ENCODE results near the gene STXBP3.

The STXBP3 gene

GRCh38 chr1:108801101-108801500, 54.6 kb downstream of the STXBP3 start:
- no peak for DNase-seq (ENCODE audit: low spot score)

DNA sequence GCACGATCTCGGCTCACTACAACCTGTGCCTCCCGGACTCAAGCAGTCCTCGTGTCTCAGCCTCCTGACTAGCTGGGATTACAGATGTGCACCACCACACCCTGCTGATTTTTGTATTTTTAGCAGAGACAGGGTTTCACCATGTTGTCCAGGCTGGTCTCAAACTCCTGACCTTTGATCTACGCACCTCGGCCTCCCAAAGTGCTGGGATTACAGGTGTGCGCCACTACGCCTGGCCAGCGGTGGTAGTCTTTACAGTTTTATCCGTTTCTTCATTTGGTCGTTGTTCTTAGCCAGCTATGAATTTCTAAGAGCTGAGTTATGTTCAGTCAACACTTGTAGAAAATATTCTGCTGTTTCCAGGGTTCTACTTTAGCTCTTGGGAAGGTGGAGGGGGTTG, 57.1 kb downstream of the STXBP3 start:
- DNase-seq (ENCODE audit: low spot score): no peak

DNA sequence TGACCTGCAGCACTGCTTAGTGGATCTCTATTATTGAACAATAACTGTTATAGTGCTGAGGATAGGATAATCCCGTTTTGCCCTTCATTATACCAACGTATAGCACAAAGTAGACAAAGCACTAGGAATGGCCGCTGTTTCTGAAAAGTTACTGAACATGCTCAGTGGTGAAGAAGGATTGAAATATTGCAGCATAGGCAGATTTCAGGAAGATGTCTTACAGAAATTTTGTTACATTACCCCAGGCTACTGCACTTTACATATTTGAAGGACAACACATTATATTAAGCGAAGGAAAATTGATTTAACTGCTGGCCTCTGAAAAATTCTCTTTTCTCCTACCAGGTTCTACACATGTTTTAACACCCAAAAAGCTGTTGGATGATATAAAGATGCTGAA, 62.0 kb downstream of the STXBP3 start:
- DNase-seq (ENCODE audit: low spot score): no peak

- DNase-seq (ENCODE audit: low spot score): no peak
Measured at GRCh38 chr1:108811611-108812010, 65.1 kb downstream of the STXBP3 start.

DNA sequence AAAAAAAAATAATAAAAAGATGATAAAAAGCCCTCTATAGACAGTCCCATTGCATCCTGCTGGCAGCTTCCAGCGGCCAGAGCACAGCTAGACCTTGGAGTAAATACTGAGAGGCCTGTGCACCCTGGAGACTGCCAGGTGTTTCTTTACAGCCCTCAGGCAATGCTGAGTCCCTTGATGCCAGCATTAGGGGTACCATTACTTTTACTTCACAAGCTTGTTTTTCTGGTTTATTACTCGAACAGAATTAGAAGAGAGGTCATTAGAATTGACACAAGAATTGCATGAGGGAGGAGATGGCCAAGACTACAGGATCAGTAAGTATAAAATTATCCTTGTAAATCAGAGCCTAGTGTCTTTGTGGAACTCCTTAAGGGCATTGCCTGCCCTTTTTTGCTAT, 66.9 kb downstream of the STXBP3 start:
- no peak for DNase-seq (ENCODE audit: low spot score)

DNA sequence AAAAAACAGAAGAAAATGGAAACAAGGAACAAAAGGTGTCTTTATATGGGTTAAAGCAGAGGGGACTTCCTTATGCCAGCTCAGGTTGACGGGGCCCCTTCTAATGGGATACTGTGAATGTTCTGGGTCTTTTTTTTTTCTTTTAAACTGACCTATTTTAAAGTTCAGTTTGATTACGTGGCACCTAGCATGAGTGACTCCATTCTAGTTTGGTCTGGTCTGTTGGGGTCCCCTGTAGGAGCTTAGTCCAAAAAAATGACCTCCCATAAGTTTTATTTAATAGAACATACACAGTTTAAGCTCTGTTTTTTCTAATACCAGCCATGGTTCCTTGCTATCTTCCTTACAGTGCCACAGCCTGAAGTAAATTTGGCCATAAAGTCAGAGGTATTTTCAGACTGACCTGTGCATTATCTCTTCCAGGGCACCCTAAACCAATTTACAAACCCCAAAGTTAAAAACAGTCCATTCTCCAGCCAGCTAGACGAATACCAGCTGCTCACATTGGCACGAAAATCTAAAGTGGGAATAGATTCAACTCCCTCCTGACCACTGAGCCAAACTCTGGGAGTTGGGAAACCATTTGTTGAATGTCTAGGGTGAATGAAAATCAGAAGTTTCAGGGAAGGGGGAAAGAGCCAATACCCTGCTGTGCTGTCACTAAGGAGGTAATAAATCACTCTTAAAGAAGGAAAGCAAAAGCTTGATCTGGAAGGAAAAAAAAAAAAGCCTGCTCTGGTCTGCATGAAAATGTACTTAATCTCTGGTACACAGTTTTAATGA, 68.1 kb downstream of the STXBP3 start:
- peak; percentile 61 for DNase-seq (ENCODE audit: low spot score)

GRCh38 chr1:108815566-108815965, 69.1 kb downstream of the STXBP3 start:
- DNase-seq (ENCODE audit: low spot score): no peak

GRCh38 chr1:108816049-108816893, 69.8 kb downstream of the STXBP3 start:
- peak; percentile 85 for DNase-seq (ENCODE audit: low spot score)

DNA sequence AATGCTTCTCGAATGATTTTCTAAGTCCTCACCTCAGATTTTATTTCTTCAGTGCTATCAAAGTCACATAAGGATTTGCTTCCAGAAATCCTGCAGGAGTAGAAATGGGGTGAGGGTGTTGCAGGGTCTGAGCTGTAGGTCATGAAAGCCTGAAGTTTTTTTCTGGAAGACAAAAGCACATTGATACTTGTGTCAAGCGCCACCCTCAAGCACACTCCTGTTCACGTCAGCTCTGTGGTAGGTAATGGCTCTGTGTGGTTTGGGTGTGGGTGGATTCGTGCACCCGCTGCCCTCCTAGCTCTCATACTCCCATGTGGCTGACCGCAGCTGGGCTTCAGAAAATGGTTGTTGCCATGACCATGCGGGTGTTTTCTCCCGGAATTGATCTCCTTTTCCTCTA, 70.5 kb downstream of the STXBP3 start:
- no peak for DNase-seq (ENCODE audit: low spot score)

DNA sequence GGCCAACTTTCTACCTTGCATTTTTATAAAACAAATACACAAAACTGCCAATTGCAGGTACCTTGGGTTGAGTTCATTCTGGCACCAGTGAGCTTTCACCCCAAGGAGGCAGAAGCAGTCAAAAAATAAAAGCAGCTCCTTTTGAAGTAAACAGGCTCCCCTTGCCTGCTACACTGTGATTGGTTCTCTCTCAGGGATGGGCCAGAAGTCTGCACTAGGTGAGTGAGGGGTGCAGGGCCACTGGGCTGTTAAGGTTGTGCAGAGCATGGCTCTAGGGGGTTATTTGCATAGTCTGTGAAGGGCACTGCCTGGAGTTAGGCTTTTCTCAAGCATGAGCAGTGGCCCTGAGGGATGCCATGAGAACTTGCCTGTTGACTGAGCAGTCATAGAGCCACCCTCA, 71.3 kb downstream of the STXBP3 start:
- DNase-seq (ENCODE audit: low spot score): no peak

DNA sequence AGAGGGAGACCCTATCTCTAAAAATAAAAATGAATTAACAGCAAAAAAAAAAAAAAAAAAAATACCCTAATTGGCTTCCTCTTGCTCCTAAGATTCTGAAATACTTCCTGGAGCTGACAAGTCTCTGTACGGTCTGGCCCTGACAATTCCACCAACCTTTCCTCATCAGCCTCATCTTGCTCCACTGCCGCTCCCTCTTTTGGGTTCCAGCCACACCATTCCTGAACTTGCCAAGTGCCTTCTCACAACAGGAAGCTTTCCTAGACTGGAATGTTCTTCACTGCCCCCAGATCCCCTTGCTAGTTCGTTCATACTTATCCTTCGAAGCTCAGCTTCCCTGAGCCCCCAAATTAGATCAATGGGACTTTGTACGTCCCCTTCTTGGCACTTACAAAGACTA, 73.4 kb downstream of the STXBP3 start:
- no peak for DNase-seq (ENCODE audit: low spot score)

- DNase-seq (ENCODE audit: low spot score): no peak
Measured at GRCh38 chr1:108823632-108824031, 77.2 kb downstream of the STXBP3 start.

- DNase-seq (ENCODE audit: low spot score): no peak
Measured at GRCh38 chr1:108824051-108824450, 77.6 kb downstream of the STXBP3 start.

DNA sequence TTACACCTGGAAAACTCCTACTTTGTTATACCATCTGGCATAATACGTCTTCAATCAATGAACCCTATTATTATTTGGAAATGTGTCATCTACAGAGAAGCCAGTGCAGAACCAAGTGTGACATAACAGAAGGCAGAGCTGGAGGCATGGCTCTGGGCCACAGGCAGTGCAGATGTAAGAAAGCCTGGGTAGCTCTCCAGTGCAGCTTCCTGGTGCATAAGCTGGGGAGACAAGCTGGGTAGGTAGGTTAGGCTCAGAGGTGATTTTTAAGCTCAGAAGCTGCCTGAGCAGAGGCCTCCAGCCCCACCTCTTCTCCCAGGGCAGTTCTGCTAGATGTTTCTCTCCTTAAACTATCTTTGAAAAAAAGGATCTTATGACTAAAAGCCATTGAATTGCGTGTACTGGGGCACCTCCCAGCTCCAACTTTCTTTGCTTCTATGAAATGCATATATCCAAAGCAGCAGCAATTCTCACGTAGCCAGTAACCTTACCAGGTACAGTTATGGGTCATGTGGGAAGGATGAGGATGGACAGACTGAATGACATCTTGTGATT, 79.7 kb downstream of the STXBP3 start:
- DNase-seq (ENCODE audit: low spot score): no peak

GRCh38 chr1:108828074-108828961, 81.8 kb downstream of the STXBP3 start:
- peak; percentile 88 for DNase-seq (ENCODE audit: low spot score)

- DNase-seq (ENCODE audit: low spot score): no peak
Measured at GRCh38 chr1:108829498-108829916, 83.0 kb downstream of the STXBP3 start.

GRCh38 chr1:108830119-108831008, 83.9 kb downstream of the STXBP3 start:
- peak; percentile 56 for DNase-seq (ENCODE audit: low spot score)

DNA sequence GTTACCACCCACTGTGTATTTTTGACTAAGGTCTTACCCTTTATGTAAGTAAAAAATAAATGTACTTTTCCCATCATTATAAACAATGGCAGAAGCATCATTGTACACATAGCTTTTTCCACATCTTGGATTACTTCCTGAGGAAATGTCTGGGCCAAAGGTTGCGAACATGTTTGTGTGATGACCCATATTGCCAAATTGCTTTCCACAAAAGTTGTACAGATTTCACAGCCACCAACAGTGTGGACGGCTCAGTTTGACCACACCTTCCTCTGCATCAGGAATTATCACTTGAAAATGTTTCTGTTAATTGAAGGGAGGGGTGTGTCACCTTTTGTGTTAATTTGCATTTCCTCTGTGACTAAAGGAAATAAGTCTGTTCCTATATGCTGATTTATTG, 84.8 kb downstream of the STXBP3 start:
- no peak for DNase-seq (ENCODE audit: low spot score)

DNA sequence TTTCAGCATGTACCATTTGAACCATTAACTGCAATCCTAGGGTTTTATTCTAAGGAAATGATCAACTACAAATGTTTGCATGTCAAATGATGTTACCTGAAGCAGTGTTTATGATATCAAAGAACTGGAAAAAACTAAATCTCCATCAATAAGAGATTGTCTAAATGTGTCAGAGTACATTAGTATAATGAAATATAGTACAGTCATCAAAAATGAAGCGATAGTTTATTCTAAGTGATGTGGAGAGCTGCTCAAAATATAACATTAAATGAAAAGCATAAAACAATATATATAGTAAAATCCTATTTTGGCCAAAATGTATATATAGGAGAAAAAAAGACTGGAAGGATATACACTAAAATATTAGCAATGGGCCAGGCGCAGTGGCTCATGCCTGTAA, 86.5 kb downstream of the STXBP3 start:
- DNase-seq (ENCODE audit: low spot score): no peak

- no peak for DNase-seq (ENCODE audit: low spot score)
Measured at GRCh38 chr1:108841703-108842102, 95.2 kb downstream of the STXBP3 start.

Data from cerebellar cortex (tissue), 1 donor.